Motor neuron (in vitro differentiated cells): ENCODE results near the gene TBCK. TPM values are rescaled to one million over a fixed set of nuclear protein-coding genes. Genes with fewer than 3 reads are reported as not detected.
A peak's percentile ranks its signal among the peaks of the same experiment; 100 is the strongest.

Experiments used
- ATAC-seq, 8 experiments: fragments of 200-7000 bp; cut with Tn5 transposase; replicated peaks in 6 of 8; 2 replicates each; pipeline ENCODE4 v1.8.0; 2021; ENCODE audit warnings: mild to moderate bottlenecking in 8 of 8, moderate library complexity in 8 of 8
- H3K27ac ChIP-seq, 2 donors: fragments of 250-450 bp; sonication (Bioruptor Pico); 2 replicates each; pipeline ENCODE4 v1.9.0; 2021; ENCODE audit warnings: antibody characterized with exemption in 2 of 2, mild to moderate bottlenecking in 2 of 2, moderate library complexity in 1 of 2
- H3K4me1 ChIP-seq, 2 donors: fragments of 250-450 bp; sonication (Bioruptor Pico); replicated peaks in 1 of 2; 2 replicates each; pipeline ENCODE4 v1.6.1; 2021; ENCODE audit warnings: antibody characterized with exemption in 2 of 2, mild to moderate bottlenecking in 2 of 2, moderate library complexity in 1 of 2
- H3K4me3 ChIP-seq, 5 donors: fragments of 250-450 bp; sonication (Bioruptor Pico); 2 replicates each; pipeline ENCODE4 v1.9.0; 2021; ENCODE audit warnings: antibody characterized with exemption in 5 of 5, mild to moderate bottlenecking in 5 of 5, moderate library complexity in 4 of 5
- WGBS, 10 experiments: fragments of 450-650 bp; shearing (Covaris generic); methylation state at CpG; one replicate each; pipeline ENCODE4 v1.0.0; 2022; 5-methylcytosine and 5-hydroxymethylcytosine counted together
- in situ Hi-C, 9 experiments: fragments of 400-800 bp; cut with MboI; loops; one replicate each; pipeline ENCODE4 v1.15.0; 2021; ENCODE audit warnings: low sequenced_read_pairs in 9 of 9, low pct_unique_long_range_greater_than_20kb in 2 of 9; ENCODE audit not compliant: unreplicated experiment in 9 of 9
- total RNA-seq, 8 experiments: library from RNA; unstranded; fragments of 300-600 nt; gene quantifications; 2 replicates each; pipeline versions ENCODE4 v1.2.3 to v1.2.4, GENCODE V29; 2022

TBCK gene
- total RNA-seq, 8 experiments from 2014 or later, result 26.1 to 57.4 (median 38.4) TPM

GRCh38 chr4:106104276-106104675 lies 211.7 kb downstream of the TBCK start:
- no CpG with 5 or more reads among the region's 1 CpG for WGBS, 10 experiments
- ATAC-seq, result no peak
- no peak overlapping the region for H3K27ac ChIP-seq

GRCh38 chr4:106096454-106096853 lies 219.6 kb downstream of the TBCK start:
- H3K4me1 ChIP-seq, result no peaks in the 10 kb centered on the region
- H3K27ac ChIP-seq, result no peak overlapping the region
- H3K4me3 ChIP-seq, result no peak overlapping the region
- in situ Hi-C loops, result no loop called here
- ATAC-seq, result no peak
- WGBS, 10 experiments, result 38 to 100% (median 63%) methylated on average over 1 of the region's 1 CpG; no CpG with 5 or more reads in 6 of the 10 experiments

More at GRCh38 chr4:106104276-106104675, 211.7 kb downstream of the TBCK start:
- in situ Hi-C loops, result no loop called here
- no peak overlapping the region for H3K4me3 ChIP-seq
- no peaks in the 10 kb centered on the region for H3K4me1 ChIP-seq

GRCh38 chr4:106095408-106095807 lies 220.6 kb downstream of the TBCK start:
- in situ Hi-C loops, result no loop called here
- Histone ChIP-seq H3K4me1 (no peaks in the 10 kb centered on the region), H3K4me3 (no peak overlapping the region), H3K27ac (no peak overlapping the region)
- 14 to 88% (median 70%) methylated on average over 1 to 2 of the region's 2 CpGs; no CpG with 5 or more reads in 1 of the 10 experiments for WGBS, 10 experiments
- peak in 2 of 8 experiments; percentile 29 to 46 for ATAC-seq

GRCh38 chr4:106092361-106093040 lies 223.5 kb downstream of the TBCK start:
- in situ Hi-C loops, result no loop called here
- WGBS, 10 experiments, result 60 to 100% (median 94%) methylated on average over 1 to 4 of the region's 24 CpGs; no CpG with 5 or more reads in 4 of the 10 experiments
- H3K27ac ChIP-seq, result no peak overlapping the region
- no peak overlapping the region for H3K4me3 ChIP-seq
- ATAC-seq, result no peak
- no peaks in the 10 kb centered on the region for H3K4me1 ChIP-seq

GRCh38 chr4:106090826-106091225 lies 225.2 kb downstream of the TBCK start:
- in situ Hi-C loops, result no loop called here
- H3K27ac ChIP-seq, result no peak overlapping the region
- ATAC-seq, result no peak
- H3K4me1 ChIP-seq, result no peaks in the 10 kb centered on the region
- no peak overlapping the region for H3K4me3 ChIP-seq

GRCh38 chr4:106083065-106083464 lies 232.9 kb downstream of the TBCK start:
- ATAC-seq, result no peak
- WGBS, 10 experiments, result 20 to 100% (median 86%) methylated on average over 1 to 5 of the region's 8 CpGs; no CpG with 5 or more reads in 5 of the 10 experiments
- no peaks in the 10 kb centered on the region for H3K4me1 ChIP-seq
- H3K27ac ChIP-seq, result no peak overlapping the region
- no peak overlapping the region for H3K4me3 ChIP-seq
- in situ Hi-C loops, result no loop called here

- ATAC-seq, result no peak
- H3K27ac ChIP-seq, result no peak overlapping the region
- no peak overlapping the region for H3K4me3 ChIP-seq
- WGBS, 10 experiments, result 75 to 100% (median 100%) methylated on average over 1 of the region's 1 CpG; no CpG with 5 or more reads in 1 of the 10 experiments
- in situ Hi-C loops, result no loop called here
- H3K4me1 ChIP-seq, result no peaks in the 10 kb centered on the region
Observed at GRCh38 chr4:106080376-106080775, 235.6 kb downstream of the TBCK start.

GRCh38 chr4:106079616-106080015 lies 236.4 kb downstream of the TBCK start:
- Histone ChIP-seq H3K4me3 (no peak overlapping the region), H3K27ac (no peak overlapping the region), H3K4me1 (no peaks in the 10 kb centered on the region)
- no peak for ATAC-seq
- in situ Hi-C loops, result no loop called here
- 70 to 100% (median 75%) methylated on average over 1 to 2 of the region's 2 CpGs; no CpG with 5 or more reads in 4 of the 10 experiments for WGBS, 10 experiments

GRCh38 chr4:106065018-106065417 lies 251.0 kb downstream of the TBCK start:
- no peak for ATAC-seq
- 40 to 100% (median 79%) methylated on average over 1 of the region's 1 CpG; no CpG with 5 or more reads in 2 of the 10 experiments for WGBS, 10 experiments
- Histone ChIP-seq H3K4me3 (no peak overlapping the region), H3K4me1 (no peaks in the 10 kb centered on the region), H3K27ac (no peak overlapping the region)
- in situ Hi-C loops, result no loop called here

- H3K27ac ChIP-seq, result no peak overlapping the region
- 21 to 100% (median 87%) methylated on average over 1 to 3 of the region's 3 CpGs for WGBS, 10 experiments
- in situ Hi-C loops, result no loop called here
- no peak overlapping the region for H3K4me3 ChIP-seq
- H3K4me1 ChIP-seq, result no peaks in the 10 kb centered on the region
- ATAC-seq, result no peak
Observed at GRCh38 chr4:106063009-106063408, 253.0 kb downstream of the TBCK start.

GRCh38 chr4:106062452-106062875 lies 253.5 kb downstream of the TBCK start:
- Histone ChIP-seq H3K4me1 (no peaks in the 10 kb centered on the region), H3K4me3 (no peak overlapping the region), H3K27ac (no peak overlapping the region)
- in situ Hi-C loops, result no loop called here
- 33 to 100% (median 89%) methylated on average over 1 of the region's 1 CpG; no CpG with 5 or more reads in 5 of the 10 experiments for WGBS, 10 experiments
- peak in 3 of 8 experiments; percentile 29 to 63 (median 59) for ATAC-seq

- ATAC-seq, result no peak
- no peak overlapping the region for H3K4me3 ChIP-seq
- H3K4me1 ChIP-seq, result no peaks in the 10 kb centered on the region
- H3K27ac ChIP-seq, result no peak overlapping the region
- in situ Hi-C loops, result no loop called here
Observed at GRCh38 chr4:106058921-106059320, 257.1 kb downstream of the TBCK start.

- no peaks in the 10 kb centered on the region for H3K4me1 ChIP-seq
- H3K27ac ChIP-seq, result no peak overlapping the region
- no peak overlapping the region for H3K4me3 ChIP-seq
- ATAC-seq, result no peak
- in situ Hi-C loops, result no loop called here
Observed at GRCh38 chr4:106056914-106057313, 259.1 kb downstream of the TBCK start.

- no peak for ATAC-seq
- H3K4me3 ChIP-seq, result no peak overlapping the region
- no peak overlapping the region for H3K27ac ChIP-seq
- 20 to 88% (median 65%) methylated on average over 1 of the region's 1 CpG; no CpG with 5 or more reads in 2 of the 10 experiments for WGBS, 10 experiments
- in situ Hi-C loops, result no loop called here
- peaks cover 0 to 2% of the 10 kb centered on the region in 2 donors for H3K4me1 ChIP-seq
Observed at GRCh38 chr4:106051514-106051913, 264.5 kb downstream of the TBCK start.
